Activated T-cell treated with anti-CD3 and anti-CD28 coated beads for 4 hours (primary cell): Measurements from ENCODE around the gene NAGA.

Source experiments
- DNase-seq: peaks from one replicate; pipeline ENCODE4 v3.0.0-alpha.2; 2020

NAGA gene

GRCh38 chr22:42035256-42035655 lies 35.4 kb downstream of the NAGA start:
- DNase-seq: no peak

- DNase-seq: no peak
Measured at GRCh38 chr22:42033263-42034181, 37.1 kb downstream of the NAGA start.

GRCh38 chr22:42026705-42027104 lies 43.9 kb downstream of the NAGA start:
- no peak for DNase-seq

DNA sequence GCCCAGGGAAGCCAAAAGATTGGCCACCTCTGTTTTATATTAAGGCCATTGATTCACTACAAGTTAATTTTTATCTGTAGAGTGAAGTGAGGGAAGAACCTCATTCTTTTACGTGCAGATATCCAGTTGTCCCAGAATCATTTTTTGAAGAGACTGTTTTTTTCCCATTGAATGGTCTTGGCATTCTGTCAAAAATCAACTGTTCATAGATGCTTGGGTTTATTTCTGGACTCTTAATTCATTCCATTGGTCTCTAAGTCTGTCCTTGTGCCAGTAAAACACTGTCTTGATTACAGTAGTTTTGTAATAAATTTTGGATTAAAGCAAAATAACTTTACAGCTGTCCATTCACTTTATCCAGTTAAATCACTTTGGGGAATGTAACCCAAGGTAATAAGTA lies 45.2 kb downstream of the NAGA start:
- DNase-seq: no peak

- DNase-seq: no peak
Measured at GRCh38 chr22:42022162-42022847, 48.3 kb downstream of the NAGA start.

- DNase-seq: no peak
Measured at GRCh38 chr22:42021571-42021970, 49.0 kb downstream of the NAGA start.

- DNase-seq: no peak
Measured at GRCh38 chr22:42018224-42018623, 52.4 kb downstream of the NAGA start.

DNA sequence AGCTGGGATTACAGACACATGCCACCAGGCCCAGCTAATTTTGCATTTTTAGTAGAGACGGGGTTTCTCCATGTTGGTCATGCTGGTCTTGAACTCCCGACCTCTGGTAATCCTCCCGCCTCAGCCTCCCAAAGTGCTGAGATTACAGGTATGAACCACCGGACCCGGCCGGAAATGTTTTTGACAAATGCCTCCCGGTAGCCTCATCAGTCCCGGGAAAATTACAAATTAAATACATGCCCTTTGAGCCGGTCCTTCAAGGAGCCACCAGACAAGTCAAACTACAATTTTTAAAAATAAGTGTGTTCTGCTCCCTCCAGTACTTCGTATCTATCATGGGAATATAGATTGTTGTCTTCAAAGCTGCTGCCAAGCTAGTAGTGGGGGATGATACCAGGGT lies 54.5 kb downstream of the NAGA start:
- no peak for DNase-seq

DNA sequence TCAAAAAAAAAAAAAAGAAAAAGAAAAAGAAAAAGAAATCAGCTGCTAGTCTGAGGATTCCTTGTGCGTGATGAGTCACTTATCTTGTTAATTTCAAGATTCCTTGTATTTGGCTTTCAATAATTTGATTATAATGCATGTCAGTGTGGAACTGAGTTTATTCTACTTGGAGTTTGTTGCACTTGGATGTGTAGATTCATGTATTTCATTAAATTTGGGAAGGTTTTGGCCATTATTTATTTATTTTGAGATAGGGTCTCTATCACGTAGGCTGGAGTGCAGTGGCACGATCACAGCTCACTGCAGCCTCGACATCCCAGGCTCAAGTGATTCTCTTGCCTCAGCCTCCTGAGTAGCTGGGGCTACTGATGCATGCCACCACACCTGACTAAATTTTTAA lies 57.2 kb downstream of the NAGA start:
- no peak for DNase-seq

DNA sequence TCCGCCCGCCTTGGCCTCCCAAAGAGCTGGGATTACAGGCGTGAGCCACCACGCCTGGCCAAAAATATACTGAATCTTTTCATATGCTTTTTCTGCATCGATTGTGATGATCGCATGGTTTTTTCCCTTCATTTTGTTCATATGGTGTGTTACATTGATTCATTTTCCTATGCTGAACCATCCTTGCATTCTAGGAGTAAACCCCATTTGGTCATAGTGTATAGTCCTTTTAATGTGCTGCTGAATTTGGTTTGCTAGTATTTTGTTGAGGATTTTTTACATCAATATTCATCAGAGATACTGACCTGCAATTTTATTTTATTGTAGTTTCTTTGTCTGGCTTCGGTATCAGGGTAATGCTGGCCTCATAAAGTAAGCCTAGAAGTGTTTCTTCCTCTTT lies 59.8 kb downstream of the NAGA start:
- no peak for DNase-seq
